DMS114 treated with DMSO at 0.1 percent for 48 hours (cell line): ENCODE results near the gene RPRD1B.

Experiments used
- DNase-seq: peaks from one replicate; lab custom pipeline; 2025; ENCODE audit not compliant: unreplicated experiment; lab: John Stamatoyannopoulos, UW

Gene RPRD1B

DNA sequence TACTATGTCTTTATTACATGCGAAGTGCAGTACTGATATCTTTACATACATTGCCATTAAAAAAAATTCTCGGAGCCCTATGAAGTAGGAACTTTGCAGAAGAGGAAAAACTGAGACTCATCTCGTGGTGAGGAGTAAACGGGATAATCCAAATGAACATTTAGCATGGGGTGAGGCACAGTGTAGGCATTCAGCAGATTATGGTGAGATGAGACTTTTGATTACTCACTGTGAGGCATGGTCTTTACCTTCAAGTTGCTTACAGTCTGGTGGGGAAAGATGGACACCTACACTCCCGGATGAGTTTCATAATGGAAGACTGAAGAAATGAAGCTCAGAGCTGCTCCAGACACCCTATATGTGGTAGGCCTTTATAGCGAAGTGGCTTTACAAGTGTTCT lies 1.4 kb downstream of the RPRD1B start:
- DNase-seq: no peak

DNA sequence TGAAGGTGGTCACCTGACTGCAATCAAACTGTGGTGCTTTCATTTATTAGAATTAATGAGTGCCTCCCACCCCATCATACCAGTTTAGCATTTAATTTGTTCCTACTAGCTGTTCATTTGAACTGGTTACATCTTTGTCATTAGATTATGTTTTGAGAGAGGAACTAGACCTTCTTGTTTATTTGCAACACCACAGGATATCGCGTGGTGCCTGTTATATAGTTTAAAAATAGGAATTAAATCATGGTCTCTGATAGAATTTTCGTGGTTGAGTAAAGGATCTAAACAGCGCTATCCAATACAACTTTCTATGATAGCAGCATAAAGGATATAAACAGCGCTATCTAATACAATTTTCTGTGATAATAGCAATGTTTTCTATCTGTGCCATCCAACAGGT lies 2.8 kb downstream of the RPRD1B start:
- no peak for DNase-seq

DNA sequence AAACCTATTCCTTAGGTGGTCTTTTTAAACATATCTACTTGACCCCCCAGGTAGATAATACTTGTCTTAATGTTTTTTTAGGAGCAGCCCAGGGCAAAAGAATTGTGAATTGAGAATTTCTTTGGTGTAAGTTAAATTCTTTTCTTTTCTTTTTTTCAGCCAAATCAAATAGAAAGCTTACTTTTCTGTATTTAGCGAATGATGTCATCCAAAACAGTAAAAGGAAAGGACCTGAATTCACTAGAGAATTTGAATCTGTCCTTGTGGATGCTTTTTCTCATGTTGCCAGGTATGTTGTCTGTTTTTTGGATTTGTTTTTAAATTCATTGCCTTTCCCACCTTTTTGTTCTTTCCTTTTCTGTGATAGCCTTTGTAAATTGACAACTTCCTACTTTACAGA lies 6.7 kb downstream of the RPRD1B start:
- no peak for DNase-seq

DNA sequence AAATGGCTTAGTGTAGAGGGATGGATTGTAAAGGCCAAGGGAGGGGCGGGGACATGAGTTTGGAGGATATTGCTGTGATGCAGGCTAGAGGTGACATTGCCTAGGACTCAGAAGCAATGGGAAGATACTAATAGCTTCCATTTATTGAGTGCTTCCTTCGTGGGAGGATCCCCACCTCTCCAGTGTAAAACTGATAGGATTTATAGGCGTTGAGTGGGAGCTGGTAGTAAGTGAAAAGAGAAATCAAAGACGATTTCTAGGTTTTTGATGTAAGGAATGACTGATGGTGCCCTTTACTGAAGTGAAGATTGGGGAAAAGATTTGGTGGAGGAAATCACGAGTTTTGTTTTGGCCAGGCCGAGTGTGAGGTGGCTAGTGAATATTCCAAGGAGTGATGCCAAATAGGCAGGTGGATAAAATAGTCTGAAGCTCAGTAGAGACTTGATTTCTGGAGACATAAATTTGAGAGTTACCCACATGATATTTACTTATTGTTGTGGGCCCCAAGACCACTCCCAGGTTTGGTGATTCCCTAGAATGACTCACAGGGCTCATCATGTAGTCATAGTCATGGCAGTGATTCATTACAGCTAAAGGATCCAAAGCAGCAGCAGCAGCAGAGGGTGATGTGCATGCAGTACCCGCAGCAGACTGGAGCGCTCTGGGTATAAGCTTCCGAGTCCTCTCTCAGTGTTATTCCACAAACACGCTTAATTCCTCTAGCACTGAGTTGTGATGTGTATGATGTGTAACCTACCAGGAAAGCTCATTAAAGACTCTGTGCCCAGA lies 10.2 kb downstream of the RPRD1B start:
- no peak for DNase-seq

DNA sequence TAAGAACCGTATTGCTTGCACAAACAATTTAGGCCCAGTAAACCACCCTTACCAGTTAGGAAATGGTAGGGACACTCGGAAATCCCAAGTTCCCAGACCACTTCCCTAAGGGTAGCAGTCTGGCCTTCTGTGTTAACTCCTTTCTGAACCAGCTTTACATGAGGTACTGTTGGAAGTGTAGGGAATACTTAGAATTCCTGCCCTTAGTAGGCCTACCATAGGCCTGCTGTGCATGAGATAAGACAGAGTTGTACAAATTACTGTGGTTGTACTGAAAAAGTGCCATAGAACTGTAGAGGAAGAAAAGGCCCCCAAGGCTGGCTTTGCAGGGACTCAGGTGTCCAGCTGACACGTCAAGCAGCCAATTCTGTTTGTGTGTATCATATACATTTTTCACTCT lies 11.1 kb downstream of the RPRD1B start:
- DNase-seq: no peak

DNA sequence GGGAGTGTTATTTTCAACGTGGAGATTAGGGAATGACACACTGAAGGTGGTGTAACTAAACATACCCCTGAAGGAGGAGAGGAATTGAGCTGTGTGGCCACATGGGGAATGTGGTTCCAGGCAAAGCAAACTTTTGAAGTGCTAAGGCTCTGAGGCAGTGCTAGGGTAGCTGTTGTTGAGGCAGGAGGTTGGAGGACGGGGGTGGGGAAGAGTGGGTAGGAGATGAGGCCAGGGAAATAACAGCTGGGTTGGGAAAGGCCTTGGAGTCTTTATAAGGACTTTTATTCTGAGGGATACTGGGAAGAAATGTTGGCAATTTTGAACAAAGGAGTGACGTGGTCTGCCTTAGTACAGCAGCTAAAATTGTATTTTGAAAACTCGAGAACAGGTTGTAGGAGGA lies 13.0 kb downstream of the RPRD1B start:
- DNase-seq: no peak

DNA sequence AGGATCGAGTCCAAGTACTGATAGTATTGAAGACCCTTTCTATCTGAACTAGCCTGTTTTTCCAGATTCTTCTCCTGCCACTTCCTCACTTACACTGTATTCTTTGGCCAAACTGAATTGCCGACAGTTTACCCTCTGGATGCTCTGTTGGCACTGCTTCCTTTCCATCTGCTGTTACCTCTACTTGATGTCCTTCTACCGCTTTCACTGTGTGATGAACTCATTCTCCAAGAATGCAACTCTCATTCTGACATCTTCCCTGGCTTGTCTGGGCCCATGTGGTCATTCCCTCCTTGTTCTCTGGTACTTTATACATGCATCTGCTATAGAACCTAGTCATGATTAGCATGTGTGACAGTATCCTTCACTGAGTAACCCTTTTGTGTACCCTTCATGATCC lies 16.3 kb downstream of the RPRD1B start:
- no peak for DNase-seq

DNA sequence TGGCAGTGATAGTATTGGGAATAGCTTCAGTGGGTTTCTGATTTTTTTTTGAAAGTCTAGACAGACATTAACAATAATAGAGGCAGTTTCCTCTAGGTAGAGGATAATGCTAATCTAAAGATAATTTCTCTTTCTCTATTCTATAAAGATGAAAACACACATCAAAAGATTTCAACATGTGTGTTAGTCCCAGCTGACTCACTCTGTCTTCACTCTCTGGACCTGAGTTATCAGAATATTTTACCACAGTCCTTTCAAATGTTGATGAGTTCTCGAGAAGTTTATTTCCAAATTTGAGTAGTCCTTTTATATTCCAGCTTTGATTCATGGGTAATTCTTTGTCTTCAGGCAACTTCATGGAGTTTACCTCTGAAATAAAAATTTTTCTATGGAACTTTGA lies 17.1 kb downstream of the RPRD1B start:
- DNase-seq: no peak

DNA sequence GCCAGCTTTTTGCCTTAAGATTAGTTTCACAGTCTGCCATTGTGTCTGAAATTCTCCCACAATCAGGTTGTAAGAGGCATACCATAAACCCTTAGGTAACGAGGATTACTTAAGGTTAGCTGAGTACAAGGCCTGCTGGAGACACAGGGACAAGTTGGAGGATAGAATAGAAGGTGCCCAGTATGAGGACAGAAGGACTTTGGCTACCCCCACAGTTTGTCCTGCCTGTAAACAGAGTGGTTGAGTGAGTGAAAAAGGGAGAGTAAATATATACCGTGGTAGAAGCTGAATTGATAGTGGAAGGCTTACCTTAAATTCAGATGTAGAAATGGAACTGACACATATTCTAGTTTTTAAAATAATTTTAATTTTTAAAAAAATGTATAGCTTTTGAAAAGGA lies 19.3 kb downstream of the RPRD1B start:
- no peak for DNase-seq

DNA sequence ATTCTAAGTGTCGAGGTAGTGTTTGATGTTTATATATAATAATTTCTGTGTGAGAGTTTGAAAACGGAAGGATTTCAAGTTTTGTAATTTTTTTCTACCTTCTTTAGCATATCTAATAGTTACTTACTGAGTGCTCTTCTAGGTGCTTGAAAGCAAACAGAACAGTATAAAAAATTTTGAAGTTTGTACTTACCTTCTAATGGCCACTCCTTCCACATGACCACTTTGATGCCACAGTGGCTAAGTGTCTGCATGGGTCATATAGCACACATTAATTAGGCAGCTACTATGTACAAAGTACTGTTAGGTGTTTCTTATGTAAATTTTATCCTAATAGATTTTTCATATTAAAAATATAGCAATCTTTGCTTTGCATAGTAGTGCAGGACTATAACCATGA lies 21.1 kb downstream of the RPRD1B start:
- DNase-seq: no peak

DNA sequence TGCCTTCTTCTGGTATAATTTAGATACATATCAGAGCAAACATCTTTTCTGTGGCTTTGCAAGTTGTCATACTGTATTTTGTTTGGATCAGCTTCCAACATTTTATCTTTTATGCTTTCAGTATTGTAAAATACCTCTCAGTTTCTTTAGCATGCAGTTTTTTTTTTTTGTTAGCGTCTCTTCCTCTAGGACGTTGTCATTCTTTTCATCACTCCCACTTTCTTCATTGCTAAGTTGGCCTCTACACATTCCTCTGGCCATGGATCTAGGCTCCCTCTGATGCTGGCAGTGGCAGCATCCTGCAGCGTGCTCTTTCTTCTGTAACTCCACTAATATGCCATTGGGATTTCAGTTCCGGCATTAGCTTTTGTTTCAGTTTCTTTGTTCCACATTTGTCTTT lies 21.7 kb downstream of the RPRD1B start:
- no peak for DNase-seq

DNA sequence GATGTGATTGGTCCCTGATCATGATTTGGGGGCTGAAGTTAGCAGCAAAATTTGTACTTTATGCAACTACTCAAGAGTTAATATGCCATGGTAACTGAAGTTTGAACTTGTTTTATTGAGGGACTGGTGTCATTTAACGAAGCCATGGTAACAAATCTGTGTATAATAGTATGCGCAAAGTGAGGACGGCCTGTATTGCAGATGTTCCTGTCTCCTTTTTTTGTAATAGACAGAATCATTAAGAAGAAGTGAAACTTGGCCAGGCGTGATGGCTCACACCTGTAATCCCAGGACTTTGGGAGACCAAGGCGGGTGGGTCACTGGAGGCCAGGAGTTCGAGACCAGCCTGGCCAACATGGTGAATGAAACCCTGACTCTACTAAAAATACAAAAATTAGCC lies 22.3 kb downstream of the RPRD1B start:
- no peak for DNase-seq

DNA sequence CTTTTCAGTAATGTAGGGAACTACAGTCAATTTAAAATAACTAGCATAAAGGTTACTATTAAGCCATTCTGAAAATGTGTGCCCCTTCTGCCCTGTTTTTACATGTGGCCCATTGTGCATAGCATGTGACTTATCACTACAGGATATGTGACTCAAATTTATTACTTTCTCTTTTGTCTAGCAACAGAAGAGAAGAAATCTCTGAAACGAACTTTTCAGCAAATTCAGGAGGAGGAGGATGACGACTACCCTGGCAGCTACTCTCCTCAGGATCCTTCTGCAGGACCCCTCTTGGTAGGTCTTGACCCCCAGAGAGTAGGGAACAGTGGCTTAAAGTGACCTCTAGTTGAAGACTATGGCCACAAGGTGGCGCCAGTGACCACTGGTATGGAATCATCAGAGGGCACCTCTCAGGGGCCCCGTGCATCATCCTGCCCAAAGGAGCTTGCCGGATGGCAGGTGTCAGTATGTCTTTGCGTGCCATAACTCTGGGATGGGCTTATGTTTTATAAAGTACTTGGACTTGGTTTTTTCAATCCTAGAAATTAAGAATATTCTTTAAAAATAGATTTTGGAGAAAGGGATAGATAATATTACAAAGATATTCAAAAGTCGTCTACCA lies 23.9 kb downstream of the RPRD1B start:
- DNase-seq: peak; percentile 16

DNA sequence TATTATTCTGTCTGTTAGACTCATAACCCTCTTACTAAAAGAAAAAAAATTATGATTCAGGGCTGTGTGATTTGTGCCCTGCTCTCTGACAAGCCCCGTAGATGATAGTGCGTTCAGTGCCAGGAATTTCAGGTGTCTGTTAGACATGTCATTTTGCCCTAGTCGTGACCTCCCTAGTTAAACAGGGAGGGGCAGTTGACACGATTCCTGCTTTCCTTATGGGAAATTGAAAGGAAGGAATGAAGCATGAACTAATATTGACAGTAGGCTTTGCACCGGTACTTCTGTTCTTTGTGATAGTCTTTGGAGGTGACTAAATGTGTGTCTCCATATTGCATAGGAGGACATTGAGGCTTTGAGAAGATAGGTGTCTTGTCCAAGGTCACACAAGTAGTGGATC lies 26.3 kb downstream of the RPRD1B start:
- DNase-seq: no peak

DNA sequence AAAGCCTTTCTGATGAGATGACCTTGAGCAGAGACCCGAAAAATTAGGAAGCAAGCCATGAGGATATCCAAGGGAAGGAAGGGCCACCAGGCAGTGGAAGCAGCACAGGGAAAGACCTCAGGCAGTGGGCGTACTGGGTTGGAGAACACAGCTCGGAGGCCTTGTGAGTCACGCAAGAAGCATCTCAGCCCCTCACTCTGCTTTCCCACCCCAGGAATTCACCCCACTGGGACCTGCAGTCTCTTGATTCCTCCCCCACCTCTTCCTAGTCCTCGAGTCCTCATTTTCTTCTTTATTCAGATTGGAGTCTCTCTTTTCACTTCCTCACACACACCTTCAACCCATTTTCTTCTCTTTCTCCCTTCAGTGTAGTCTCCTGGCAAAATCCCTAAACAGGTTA lies 27.0 kb downstream of the RPRD1B start:
- DNase-seq: no peak

DNA sequence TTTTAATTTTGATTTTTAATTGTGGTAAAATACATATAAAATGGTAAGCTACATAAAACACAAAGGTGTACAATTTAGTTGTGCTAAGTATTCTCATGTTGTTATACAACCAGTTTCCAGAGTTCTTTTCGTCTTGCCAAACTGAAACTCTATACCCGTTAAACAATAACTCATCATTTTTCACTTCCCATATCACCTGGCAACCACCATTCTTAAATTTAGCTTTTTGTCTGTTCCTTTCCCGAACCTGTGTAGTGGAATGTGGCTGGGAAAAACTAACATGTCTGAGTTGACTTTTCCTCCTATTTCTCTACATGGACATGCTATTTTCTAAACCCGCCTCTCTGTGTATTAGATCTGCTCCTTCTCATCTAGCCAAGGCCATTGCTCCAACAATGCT lies 27.6 kb downstream of the RPRD1B start:
- no peak for DNase-seq

DNA sequence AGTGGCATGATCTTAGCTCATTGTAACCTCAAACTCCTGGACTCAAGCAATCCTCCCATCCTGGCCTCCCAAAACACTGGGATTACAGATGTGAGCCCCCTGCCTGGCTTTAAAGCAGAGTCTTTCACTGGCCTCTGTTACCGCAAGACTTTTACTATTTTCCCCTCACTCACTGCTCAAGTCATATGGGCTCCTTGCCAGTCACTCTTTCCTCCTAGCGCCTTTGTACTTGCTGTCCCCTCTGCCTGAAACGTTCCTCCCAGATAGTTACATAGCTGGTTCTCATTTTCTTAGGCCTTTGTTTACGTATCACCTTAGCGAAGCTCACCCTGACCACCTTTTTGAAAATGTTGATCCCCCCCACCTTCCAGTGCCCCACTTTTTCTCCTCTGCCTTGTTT lies 29.3 kb downstream of the RPRD1B start:
- no peak for DNase-seq

DNA sequence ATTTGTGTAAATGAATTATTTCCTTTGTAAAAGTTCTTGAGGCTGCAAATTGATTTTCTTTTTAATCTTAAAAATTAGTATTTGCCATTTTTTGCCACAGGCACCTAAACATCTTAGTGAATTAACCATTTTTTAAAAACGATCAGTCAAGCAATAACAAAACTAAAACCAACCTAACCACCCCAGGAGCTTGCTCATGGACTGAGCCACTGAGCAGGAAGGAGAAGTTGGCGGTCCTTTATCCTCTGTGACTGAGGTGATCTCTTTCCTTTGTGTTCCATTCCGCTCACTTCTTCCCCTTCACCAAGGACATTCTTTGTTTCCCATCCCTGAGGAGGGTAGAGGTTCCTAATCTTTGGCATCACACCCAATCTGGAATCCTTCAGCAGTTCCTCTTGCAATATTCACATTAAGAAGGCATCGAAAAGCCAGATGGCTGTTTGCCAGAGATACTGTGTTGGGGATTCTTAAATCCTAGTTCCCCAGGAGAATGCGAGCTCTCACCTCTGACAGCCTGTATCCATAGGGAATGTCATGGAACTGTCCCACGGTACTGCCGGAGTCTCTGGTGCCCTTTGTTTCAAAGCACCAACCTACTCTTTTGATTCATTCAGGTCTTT lies 30.5 kb downstream of the RPRD1B start:
- no peak for DNase-seq

DNA sequence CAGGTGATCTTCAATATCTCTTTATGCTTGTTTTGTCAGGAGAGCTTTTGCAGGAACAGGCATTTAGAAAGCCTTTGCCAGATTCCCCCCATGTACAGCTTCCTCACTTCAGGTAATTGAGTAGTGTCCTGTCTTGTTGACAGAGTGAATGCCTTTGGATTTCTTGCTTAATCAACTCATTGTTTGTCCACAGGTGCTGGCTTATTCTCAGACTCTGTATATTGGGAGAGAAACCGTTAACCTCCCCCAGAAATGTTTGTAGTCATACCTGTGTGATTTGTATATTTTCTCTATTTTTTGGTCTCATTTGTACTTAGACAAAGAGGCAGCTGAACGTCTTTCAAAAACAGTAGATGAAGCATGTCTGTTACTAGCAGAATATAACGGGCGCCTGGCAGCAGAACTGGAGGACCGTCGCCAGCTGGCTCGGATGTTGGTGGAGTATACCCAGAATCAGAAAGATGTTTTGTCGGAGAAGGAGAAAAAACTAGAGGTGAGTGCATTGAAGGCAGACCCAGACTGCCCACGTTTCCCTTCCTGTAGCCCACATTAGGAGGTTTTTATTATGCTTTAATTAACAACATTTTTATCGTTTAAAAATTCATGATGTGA lies 32.3 kb downstream of the RPRD1B start:
- no peak for DNase-seq

DNA sequence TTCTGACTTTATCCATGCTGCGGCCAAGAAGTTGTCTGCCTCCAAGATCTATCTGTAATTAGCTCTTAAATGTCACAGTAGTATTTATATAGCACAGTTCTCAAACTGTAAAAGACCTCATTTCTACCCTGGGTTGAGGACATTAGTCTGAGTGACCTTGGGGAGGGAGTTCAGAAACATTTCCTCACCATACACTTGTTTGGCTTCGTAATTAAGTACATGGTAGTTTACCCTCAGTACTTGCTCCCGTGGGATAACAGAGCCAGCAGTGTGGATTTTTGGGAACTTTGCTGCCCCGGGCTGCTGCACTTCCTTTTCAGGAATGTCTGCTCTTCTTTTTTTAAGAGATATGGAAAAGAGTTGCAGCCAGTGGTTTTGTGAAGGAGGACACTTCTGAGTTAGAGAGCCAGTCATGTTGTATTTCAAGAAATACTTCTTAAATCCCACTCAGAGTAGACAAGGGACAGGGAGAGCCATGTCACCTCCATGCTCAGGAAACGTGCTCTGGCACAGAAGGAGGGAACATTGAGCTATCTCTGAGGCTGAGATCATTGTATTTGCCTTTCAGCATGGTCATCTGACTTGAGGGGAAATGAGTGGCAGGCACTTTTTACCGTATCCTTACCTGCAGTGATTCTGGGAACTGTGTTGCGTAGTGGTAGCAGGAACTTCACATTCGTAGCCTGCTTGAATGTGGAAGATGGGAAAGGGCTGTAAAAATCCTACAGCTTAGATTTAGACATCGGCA lies 33.6 kb downstream of the RPRD1B start:
- DNase-seq: no peak

DNA sequence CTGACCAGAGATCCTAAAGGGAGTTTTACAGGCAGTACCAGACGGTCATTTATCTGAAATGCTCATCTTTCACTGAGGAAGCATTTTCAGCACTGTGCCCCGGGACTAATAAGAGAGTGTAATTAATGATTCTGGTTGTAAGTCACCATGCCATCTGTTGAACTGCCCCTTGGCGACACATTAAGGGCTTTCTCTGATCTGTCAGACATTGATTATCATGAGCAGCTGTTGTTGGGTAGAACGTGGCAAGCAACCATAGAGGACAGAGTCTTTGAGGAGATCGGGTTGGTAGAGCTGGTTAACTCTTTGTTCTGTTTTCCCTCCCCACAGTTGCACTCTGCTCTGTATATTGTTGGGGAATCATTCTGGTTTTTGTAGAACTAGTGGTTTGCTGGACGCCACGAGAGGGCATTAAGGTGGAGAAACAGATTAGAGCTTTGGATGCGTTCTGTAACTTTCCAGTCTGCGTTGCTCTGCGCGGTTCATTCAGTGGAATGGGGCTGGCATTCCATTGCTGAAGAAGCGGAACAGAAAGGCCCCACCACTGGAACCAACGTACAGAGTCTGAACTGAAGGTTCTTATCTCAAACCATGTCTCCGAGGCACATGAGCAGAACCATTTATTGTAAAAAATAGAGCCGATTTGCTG lies 34.3 kb downstream of the RPRD1B start:
- DNase-seq: no peak
